Adipose tissue (tissue), 3 donors: Measurements from ENCODE around the gene KREMEN2. TPM values are rescaled to one million over a fixed set of nuclear protein-coding genes. Genes with fewer than 3 reads are reported as not detected.

ENCODE experiments used
- H3K27ac ChIP-seq: one replicate; pipeline ENCODE4 v1.5.1; 2013; ENCODE audit warnings: low read depth, low read length
- WGBS, 3 donors: extraction: QIAGEN DNeasy Blood & Tissue Kit; methylation state at CpG; one replicate each; pipeline ENCODE4 v1.1.7; 2013; 5-methylcytosine and 5-hydroxymethylcytosine counted together
- polyA plus RNA-seq, 3 donors: library from polyadenylated mRNA; stranded (reverse); fragments of 200-250 nt; gene quantifications; one replicate each; pipeline ENCODE4 v1.2.3, GENCODE V29; 2013
- donor health status: healthy with polysubstance abuse.
- donor health status: Bipolar disorder and iron deficiency.
- donor health status: healthy.

Gene KREMEN2
- polyA plus RNA-seq, 3 donors, result 0.07 to 0.22 TPM; not detected in 1

GRCh38 chr16:2971985-2972784 lies 8.1 kb downstream of the KREMEN2 start:
- no peak overlapping the region for H3K27ac ChIP-seq

GRCh38 chr16:2973093-2973492 lies 9.0 kb downstream of the KREMEN2 start:
- H3K27ac ChIP-seq, result no peak overlapping the region
- WGBS, 3 donors, result 78 to 89% (median 79%) methylated on average over 5 of the region's 5 CpGs

More at GRCh38 chr16:2971985-2972784, 8.1 kb downstream of the KREMEN2 start:
- WGBS, 3 donors, result 73 to 86% (median 78%) methylated on average over 14 to 15 of the region's 15 CpGs

GRCh38 chr16:2973605-2974318 lies 9.7 kb downstream of the KREMEN2 start:
- no peak overlapping the region for H3K27ac ChIP-seq
- WGBS, 3 donors, result 86 to 89% (median 86%) methylated on average over 14 to 17 of the region's 17 CpGs

- 93 to 95% (median 94%) methylated on average over 14 to 15 of the region's 15 CpGs for WGBS, 3 donors
Measured at GRCh38 chr16:2974319-2975056, 10.4 kb downstream of the KREMEN2 start.

GRCh38 chr16:2975161-2975795 lies 11.2 kb downstream of the KREMEN2 start:
- no peak overlapping the region for H3K27ac ChIP-seq
- WGBS, 3 donors, result 93 to 96% (median 95%) methylated on average over 28 of the region's 28 CpGs

More at GRCh38 chr16:2974319-2975056, 10.4 kb downstream of the KREMEN2 start:
- H3K27ac ChIP-seq, result no peak overlapping the region

- WGBS, 3 donors, result 62 to 94% (median 91%) methylated on average over 7 of the region's 7 CpGs
- H3K27ac ChIP-seq, result no peak overlapping the region
Measured at GRCh38 chr16:2976201-2976600, 12.1 kb downstream of the KREMEN2 start.

- 94 to 95% (median 94%) methylated on average over 14 to 15 of the region's 15 CpGs for WGBS, 3 donors
Measured at GRCh38 chr16:2976673-2977072, 12.6 kb downstream of the KREMEN2 start.

GRCh38 chr16:2977440-2977839 lies 13.4 kb downstream of the KREMEN2 start:
- H3K27ac ChIP-seq, result no peak overlapping the region
- WGBS, 3 donors, result 36 to 90% (median 78%) methylated on average over 6 of the region's 6 CpGs

More at GRCh38 chr16:2976673-2977072, 12.6 kb downstream of the KREMEN2 start:
- H3K27ac ChIP-seq, result no peak overlapping the region

- WGBS, 3 donors, result 7 to 8% (median 7%) methylated on average over 42 to 43 of the region's 43 CpGs
- H3K27ac ChIP-seq, result no peak overlapping the region
Measured at GRCh38 chr16:2979669-2980226, 15.7 kb downstream of the KREMEN2 start.

- 5 to 7% (median 6%) methylated on average over 68 to 91 of the region's 91 CpGs for WGBS, 3 donors
Measured at GRCh38 chr16:2980227-2981176, 16.4 kb downstream of the KREMEN2 start, which contains the start of gene PKMYT1. Gene PKMYT1 (minus strand): TSS chr16:2980446. CDS start chr16:2979657, 789 bp downstream.

GRCh38 chr16:2981177-2981898 lies 17.3 kb downstream of the KREMEN2 start:
- no peak overlapping the region for H3K27ac ChIP-seq
- 44 to 63% (median 59%) methylated on average over 33 of the region's 33 CpGs for WGBS, 3 donors

More at GRCh38 chr16:2980227-2981176, 16.4 kb downstream of the KREMEN2 start, which contains the start of gene PKMYT1:
- no peak within 1 kb of the TSS for H3K27ac ChIP-seq

GRCh38 chr16:2981899-2982250 lies 17.8 kb downstream of the KREMEN2 start:
- WGBS, 3 donors, result 75 to 82% (median 75%) methylated on average over 4 of the region's 4 CpGs
- no peak overlapping the region for H3K27ac ChIP-seq

GRCh38 chr16:2982402-2982801 lies 18.3 kb downstream of the KREMEN2 start:
- 91 to 93% (median 92%) methylated on average over 5 of the region's 5 CpGs for WGBS, 3 donors
- no peak overlapping the region for H3K27ac ChIP-seq

- H3K27ac ChIP-seq, result no peak overlapping the region
- WGBS, 3 donors, result 8 to 9% (median 8%) methylated on average over 42 of the region's 42 CpGs
Measured at GRCh38 chr16:2983706-2984136, 19.6 kb downstream of the KREMEN2 start.

GRCh38 chr16:2985462-2985861 lies 21.4 kb downstream of the KREMEN2 start:
- WGBS, 3 donors, result 20 to 83% (median 59%) methylated on average over 9 of the region's 9 CpGs
- no peak overlapping the region for H3K27ac ChIP-seq

- no peak overlapping the region for H3K27ac ChIP-seq
- WGBS, 3 donors, result 28 to 83% (median 72%) methylated on average over 15 of the region's 15 CpGs
Measured at GRCh38 chr16:2985893-2986355, 21.8 kb downstream of the KREMEN2 start.
